ENCODE data around the gene HPS5. TPM values are rescaled to one million over a fixed set of nuclear protein-coding genes. Genes with fewer than 3 reads are reported as not detected.

Gene HPS5
- total RNA-seq, 2 donors from 2014 or later, result 9.6 to 10.6 TPM

DNA sequence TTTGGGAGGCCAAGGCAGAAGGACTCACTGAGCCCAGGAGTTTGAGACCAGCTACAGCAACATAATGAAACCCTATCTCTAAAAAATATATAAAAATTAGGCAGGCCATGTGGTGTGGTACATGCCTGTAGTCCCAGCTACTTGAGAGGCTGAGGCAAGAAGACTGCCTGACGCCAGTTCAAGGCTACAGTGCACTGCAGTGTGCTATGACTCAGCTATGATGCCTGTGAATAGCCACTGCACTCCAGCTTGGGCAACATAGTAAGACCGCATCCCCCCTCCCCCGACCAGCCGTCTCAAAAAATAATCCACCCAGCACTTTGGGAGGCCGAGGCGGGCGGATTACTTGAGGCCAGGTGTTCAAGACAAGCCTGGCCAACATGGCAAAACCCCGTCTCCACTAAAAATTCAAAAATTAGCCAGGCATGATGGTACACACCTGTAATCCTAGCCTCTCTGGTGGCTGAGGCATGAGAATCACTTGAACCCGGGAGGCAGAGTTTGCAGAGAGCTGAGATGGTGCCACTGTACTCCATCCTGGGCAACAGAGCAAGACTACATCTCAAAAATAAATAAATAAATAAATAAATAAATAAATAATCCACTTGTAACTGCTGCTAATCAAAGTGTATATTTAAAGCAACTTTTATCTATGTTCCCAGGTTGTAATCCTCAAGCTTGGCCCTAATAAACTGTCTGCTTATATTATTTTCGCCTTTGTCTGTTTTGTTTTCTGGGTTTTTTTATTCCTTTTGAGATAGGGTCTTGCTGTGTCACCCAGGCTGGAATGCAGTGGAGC is 7.8 kb downstream of the HPS5 start:
- intact Hi-C loops (cut with DNase I), result no loop called here
- Histone ChIP-seq H3K36me3 (no peaks in the 10 kb centered on the region), H3K4me3 (no peak overlapping the region), H3K4me1 (no peaks in the 10 kb centered on the region), H3K27ac (no peak overlapping the region), H3K27me3 (no peaks in the 10 kb centered on the region), H3K9ac (ENCODE audit: low read depth in 2 of 2, low read length in 2 of 2) (no peak overlapping the region), H3K9me3 (no peaks in the 10 kb centered on the region)
- DNase-seq, result no peak
- no peak for TF ChIP-seq CTCF (IDR thresholded peaks at IDR 0.05)

GRCh38 chr11:18312663-18313420 is 9.1 kb downstream of the HPS5 start:
- Histone ChIP-seq H3K9me3 (no peaks in the 10 kb centered on the region), H3K4me1 (no peaks in the 10 kb centered on the region), H3K27me3 (no peaks in the 10 kb centered on the region), H3K36me3 (no peaks in the 10 kb centered on the region), H3K4me3 (no peak overlapping the region), H3K9ac (ENCODE audit: low read depth in 2 of 2, low read length in 2 of 2) (no peak overlapping the region), H3K27ac (no peak overlapping the region)
- intact Hi-C loops (cut with DNase I), result no loop called here
- no peak for TF ChIP-seq CTCF (IDR thresholded peaks at IDR 0.05)
- DNase-seq, result no peak

DNA sequence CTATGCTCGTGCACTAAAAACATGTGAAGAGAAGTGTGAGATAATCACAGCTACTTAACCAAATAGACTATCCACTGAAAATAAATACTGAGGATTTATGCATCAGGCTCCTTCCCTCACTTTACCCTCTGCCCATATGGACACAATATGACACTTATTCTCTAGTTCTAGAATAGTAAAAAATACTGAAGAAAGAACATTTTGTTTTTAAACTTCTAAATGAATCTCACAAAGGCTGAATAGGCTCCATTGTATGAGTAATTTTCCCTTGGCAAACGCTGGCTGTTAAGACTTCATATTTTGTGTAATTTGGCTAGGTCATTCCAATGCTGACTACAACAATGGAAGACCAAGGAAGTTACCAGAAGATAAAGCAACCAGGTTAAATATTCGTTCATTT is 9.9 kb downstream of the HPS5 start:
- no peak overlapping the region for H3K4me3 ChIP-seq
- H3K4me1 ChIP-seq, result no peaks in the 10 kb centered on the region
- H3K27ac ChIP-seq, result no peak overlapping the region
- intact Hi-C loops (cut with DNase I), result no loop called here
- no peak for DNase-seq
- no peak overlapping the region for H3K9ac ChIP-seq (ENCODE audit: low read depth in 2 of 2, low read length in 2 of 2)
- TF ChIP-seq CTCF (IDR thresholded peaks at IDR 0.05), result no peak
- H3K36me3 ChIP-seq, result no peaks in the 10 kb centered on the region
- no peaks in the 10 kb centered on the region for H3K27me3 ChIP-seq
- H3K9me3 ChIP-seq, result no peaks in the 10 kb centered on the region

DNA sequence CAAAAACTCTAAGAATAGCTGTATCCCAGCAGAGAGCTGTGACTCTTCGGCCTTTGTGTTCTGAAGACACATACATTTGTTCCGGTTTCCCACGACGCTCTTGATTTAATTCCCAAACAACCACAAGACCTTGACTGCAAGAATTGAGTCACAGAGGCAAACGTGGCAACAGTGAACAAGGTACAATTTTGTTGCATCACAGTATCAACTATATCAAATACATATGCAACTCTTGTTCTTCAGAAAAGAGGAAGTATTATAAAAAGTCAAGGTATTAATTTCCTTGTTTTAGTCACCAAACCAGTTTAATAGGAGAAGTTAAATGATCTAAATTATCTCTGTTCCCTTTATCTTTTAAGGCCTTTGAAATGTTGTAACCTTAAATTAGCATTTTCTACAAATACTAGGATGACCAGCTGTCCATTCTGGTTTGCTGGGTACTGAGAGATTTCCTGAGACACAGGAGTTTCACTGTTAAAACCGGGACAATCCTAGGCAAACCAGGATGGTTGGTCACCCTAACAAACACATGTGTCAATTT is 11.1 kb downstream of the HPS5 start:
- Histone ChIP-seq H3K27me3 (no peaks in the 10 kb centered on the region), H3K9ac (ENCODE audit: low read depth in 2 of 2, low read length in 2 of 2) (no peak overlapping the region), H3K27ac (no peak overlapping the region), H3K9me3 (no peaks in the 10 kb centered on the region), H3K4me1 (no peaks in the 10 kb centered on the region), H3K4me3 (no peak overlapping the region), H3K36me3 (no peaks in the 10 kb centered on the region)
- intact Hi-C loops (cut with DNase I), result no loop called here
- no peak for DNase-seq
- no peak for TF ChIP-seq CTCF (IDR thresholded peaks at IDR 0.05)

DNA sequence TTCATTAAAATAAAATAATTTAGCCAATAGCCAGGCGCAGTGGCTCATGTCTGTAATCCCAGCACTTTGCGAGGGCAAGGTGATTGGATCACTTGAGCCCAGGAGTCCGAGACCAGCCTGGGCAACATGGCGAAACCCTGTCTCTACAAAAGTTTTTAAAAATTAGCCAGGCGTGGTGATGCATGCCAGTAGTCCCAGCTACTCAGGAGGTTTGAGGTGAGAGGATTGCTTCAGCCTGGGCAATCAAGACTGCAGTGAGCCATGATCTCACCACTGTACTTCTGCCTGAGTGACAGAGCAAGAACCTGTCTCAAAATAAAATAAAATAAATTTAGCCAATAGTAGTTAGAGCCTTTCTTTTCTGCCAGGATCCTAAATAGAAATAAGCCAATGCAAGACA is 12.2 kb downstream of the HPS5 start:
- no peaks in the 10 kb centered on the region for H3K4me1 ChIP-seq
- no peaks in the 10 kb centered on the region for H3K36me3 ChIP-seq
- no peak overlapping the region for H3K4me3 ChIP-seq
- DNase-seq, result no peak
- intact Hi-C loops (cut with DNase I), result no loop called here
- H3K27me3 ChIP-seq, result no peaks in the 10 kb centered on the region
- H3K9ac ChIP-seq (ENCODE audit: low read depth in 2 of 2, low read length in 2 of 2), result no peak overlapping the region
- TF ChIP-seq CTCF (IDR thresholded peaks at IDR 0.05), result no peak
- H3K9me3 ChIP-seq, result no peaks in the 10 kb centered on the region
- H3K27ac ChIP-seq, result no peak overlapping the region

Measured in colonic mucosa (tissue), 4 donors.